GM21786 (cell line): ENCODE results near the gene ZNF576.
"Not testable (repeated sequence)": the region's sequence is repeated elsewhere in the genome, so short reads cannot be mapped to it uniquely, and the experiment has no call there.

Experiments used
- ATAC-seq: cut with Tn5 transposase; IDR thresholded peaks from one replicate; pipeline ENCODE4 v1.9.1; 2021; ENCODE audit not compliant: unreplicated experiment

Gene ZNF576

GRCh38 chr19:43598445-43599240 lies 2.2 kb downstream of the ZNF576 start:
- no peak for ATAC-seq

DNA sequence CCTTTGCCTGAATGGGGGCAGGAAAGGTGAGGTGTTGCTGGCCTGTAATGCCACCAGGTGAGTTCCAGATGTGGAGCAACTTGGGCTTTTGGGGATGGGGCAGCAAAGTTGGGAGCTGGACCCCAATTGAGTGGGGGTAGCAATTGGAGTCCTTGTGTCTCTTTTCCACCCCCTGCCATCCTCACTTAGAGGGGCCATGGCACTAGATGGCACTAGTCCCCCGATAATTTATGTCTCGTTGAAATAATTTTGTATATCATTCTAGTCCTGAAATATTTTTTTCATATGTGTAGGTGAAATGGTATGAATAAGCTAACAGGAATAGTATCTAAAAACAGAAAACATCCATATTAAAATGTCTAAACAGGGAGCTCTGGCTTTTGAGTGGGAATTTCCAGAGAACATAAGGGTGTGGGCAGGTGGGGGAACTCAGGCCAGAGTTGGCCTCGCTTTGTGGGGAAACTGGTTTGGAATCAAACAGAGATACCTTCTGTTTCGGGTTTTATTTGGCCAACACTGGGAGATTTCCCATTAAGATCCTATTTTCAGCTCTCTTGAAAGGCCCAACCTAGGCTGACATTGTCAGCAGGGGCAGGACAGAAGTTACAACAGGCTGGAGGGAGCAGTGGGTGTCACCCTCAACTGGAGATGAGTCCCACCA lies 3.4 kb downstream of the ZNF576 start:
- ATAC-seq: no peak

- not testable (repeated sequence) for ATAC-seq
Observed at GRCh38 chr19:43600326-43600725, 3.9 kb downstream of the ZNF576 start.

- no peak for ATAC-seq
Observed at GRCh38 chr19:43605875-43606568, 9.6 kb downstream of the ZNF576 start.

- ATAC-seq: no peak
Observed at GRCh38 chr19:43606569-43607229, 10.3 kb downstream of the ZNF576 start.

DNA sequence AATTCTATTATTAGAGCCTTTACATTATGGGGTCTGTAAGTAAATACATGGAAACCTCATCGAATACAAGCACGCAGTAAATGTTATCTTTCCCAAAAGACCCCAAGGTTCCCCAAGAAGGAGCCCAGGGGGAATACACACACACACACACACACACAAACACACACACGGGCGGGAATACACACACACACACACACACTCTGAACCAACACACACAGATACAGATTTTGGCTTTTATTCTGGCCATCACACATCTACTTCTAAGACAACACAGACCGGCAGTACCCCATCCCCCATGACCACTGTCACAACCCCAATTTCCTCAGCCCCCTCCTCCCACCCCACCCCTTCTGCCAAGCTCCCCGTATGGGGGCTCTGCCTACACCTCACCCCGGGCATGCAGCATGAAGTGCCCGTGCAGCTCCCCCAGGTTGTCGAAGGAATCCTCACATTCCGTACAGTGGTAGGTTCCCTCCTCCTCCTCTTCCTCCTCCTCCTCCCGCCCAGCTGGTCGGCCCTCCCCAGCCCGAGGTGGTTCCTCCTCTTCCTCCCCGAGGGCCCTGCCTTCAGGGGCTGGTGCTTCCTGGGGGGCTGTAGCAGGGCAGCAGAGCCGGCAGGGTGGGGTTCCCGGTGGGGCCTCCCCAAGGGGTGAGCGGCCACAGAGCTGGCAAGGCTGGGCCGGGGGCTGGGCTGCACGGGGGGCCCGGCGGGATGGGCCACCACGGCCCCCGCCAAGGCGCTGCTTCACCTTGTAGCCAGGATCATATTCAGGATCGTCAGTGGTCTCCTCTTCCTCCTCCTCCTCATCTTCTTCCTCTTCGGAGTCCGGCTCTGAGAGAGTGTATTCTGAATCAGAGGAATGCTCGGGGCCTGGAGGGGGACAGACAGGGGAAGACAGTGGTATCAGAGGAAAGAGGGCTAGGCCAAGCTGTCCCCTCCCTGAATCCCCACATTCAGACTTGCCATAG lies 11.1 kb downstream of the ZNF576 start:
- no peak for ATAC-seq

- ATAC-seq: no peak
Observed at GRCh38 chr19:43609872-43610271, 13.5 kb downstream of the ZNF576 start.

- no peak for ATAC-seq
Observed at GRCh38 chr19:43610493-43610892, 14.1 kb downstream of the ZNF576 start.

DNA sequence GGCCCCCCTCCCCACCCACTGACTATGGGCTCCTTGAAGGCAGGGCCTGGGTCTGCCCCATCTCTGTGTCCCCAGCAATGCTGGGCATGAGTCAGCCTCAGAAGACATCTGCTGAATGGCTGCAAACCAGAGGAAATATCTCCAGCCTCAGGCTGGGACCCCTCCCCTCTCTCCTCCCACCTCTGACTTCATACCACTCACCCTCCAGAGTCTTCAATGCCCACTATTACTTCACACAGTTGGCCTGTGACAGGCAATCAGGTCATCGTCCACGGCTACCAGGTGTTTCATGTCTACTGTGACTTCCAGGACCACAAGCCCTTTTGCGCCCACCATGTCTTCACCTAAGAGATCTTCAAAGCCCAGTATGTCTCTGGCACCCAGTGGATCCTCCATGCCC lies 15.4 kb downstream of the ZNF576 start, which contains the start of gene SRRM5:
Gene SRRM5 (plus strand): TSS at position 301 of the 400 bp plus-strand sequence. CDS start 34 bp downstream, at position 335.
- ATAC-seq: no peak

- no peak for ATAC-seq
Observed at GRCh38 chr19:43612374-43612773, 16.0 kb downstream of the ZNF576 start.

DNA sequence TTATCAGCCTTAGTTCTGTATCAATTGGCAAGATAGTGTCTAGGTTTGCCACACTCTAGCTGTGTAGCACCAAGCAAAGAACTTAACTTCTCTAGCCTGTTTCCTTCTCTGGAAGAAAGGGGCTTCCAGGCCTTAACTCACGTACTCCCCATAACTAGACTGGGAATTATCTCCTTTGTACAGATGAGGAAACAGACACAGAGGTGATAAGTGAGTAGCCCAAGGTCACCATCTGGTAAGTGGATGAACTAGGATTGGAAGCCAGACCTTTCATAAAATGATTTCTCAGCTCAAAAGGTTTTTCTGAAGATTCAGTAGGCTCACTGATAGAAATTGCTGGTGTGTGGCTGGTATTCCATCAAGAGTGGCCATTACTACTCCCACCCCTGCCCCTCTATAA lies 19.9 kb downstream of the ZNF576 start:
- ATAC-seq: no peak

GRCh38 chr19:43616954-43617353 lies 20.6 kb downstream of the ZNF576 start:
- ATAC-seq: no peak

DNA sequence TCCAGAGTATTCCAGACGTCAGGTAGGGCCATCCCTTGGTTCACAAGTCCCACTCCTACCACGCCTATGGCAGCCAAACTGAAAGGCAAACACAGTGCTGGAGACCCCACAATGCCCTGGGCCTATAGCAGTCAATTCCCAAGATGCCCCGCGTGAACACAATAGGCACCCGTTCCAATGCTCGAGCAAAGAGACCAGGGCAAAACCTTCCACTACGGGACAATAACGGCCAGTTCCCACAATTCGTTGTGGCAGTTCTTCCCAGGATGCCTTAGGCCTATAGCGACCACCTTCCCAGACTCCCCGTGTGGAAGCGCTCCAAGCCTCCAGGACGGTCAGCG lies 22.5 kb downstream of the ZNF576 start:
- ATAC-seq: peak; percentile 8

DNA sequence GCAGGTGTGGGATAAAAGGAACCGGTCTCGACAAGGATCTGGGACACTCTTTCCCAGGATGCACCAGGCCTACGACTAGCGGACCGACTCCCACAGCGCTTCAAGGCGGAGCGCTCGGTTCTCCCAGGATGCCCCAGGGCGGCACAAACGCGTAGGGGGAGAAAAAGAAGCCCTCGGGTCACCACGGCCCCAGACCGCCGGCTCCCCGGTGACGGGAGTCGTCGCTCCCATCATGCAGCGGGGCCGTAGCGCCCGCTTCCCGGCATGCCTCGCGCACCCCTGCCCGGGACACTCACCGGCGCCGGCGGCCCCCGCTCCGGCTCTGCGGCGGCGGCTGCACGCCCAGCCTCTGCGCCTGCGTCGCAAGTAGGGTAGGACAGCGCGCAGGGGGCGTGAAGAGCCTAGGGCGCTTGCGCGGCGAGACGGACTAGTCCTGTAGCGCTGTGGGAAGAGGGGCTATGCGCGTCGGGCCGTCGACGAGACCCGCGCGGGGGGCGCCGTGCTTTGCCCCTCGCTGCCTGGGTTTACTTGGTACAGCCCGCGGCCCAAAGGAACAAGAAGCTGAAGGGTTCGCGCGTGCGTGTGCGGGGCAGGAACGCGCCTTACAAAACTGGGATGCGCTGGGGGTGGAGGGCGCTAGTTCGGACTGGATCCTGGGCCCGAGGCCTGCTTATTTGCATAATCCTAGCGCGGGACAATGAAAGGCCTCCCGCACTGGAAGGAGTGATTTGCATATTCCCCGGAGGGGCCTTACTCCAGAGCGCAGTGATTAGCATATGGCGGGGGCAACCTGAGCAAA lies 23.1 kb downstream of the ZNF576 start, which contains the start of gene ZNF428:
Gene ZNF428 (minus strand): TSS at position 368 of the 799 bp plus-strand sequence. CDS start 5,325 bp downstream, outside the sequence.
- ATAC-seq: peak; percentile 73

- no peak for ATAC-seq
Observed at GRCh38 chr19:43620061-43621001, 23.9 kb downstream of the ZNF576 start.

DNA sequence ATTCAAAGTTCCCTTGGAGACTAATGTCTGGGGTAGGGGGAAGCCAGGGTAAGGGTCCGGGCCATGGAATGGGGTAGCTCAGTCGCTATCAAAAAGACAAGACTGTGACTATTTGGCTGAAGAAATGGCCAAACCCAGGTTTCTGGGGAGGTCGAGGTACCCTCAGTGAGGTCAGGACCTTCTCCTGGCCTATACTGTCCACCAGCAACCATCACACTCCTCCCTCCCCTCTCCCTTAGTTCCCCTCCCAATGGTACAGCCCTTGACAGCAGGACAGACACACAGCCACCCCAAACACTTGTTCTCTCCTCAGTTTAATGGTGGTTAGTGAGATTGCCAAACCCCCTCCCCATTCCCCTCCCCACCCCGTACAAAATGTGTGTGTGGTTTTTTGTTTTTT lies 25.7 kb downstream of the ZNF576 start:
- no peak for ATAC-seq

- ATAC-seq: no peak
Observed at GRCh38 chr19:43622956-43623355, 26.6 kb downstream of the ZNF576 start.
